Kidney (tissue), 14 donors: ENCODE results near the gene NLRP14. TPM values are rescaled to one million over a fixed set of nuclear protein-coding genes. Genes with fewer than 3 reads are reported as not detected.

Experiments used
- DNase-seq, 5 donors: peaks; one replicate each; pipeline ENCODE4 v3.0.0-alpha.2; 2013 to 2020
- FAIRE-seq: peaks from 2 replicates; lab custom pipeline; 2012; peaks lifted over from hg19 to GRCh38; lab: Jason Lieb, UNC
- H3K27ac ChIP-seq, 2 donors: one replicate each; pipeline ENCODE4 v1.7.0; 2013; ENCODE audit warnings: low read depth in 2 of 2, low read length in 2 of 2, inconsistent platforms in 1 of 2
- H3K27me3 ChIP-seq: one replicate; pipeline ENCODE4 v1.7.1; 2013; ENCODE audit warnings: low read length, inconsistent platforms; ENCODE audit not compliant: control insufficient read depth, insufficient read depth
- H3K36me3 ChIP-seq, 3 donors: one replicate each; pipeline versions ENCODE4 v1.7.0 to v1.7.1; 2013; ENCODE audit warnings: low read length in 3 of 3, control low read depth in 1 of 3, inconsistent platforms in 1 of 3; ENCODE audit not compliant: insufficient read depth in 3 of 3, control insufficient read depth in 2 of 3
- H3K4me1 ChIP-seq, 3 donors: one replicate each; pipeline versions ENCODE4 v1.7.0 to v1.7.1; 2013; ENCODE audit warnings: low read length in 3 of 3, inconsistent platforms in 1 of 3, low read depth in 1 of 3; ENCODE audit not compliant: control insufficient read depth in 2 of 3, insufficient read depth in 2 of 3
- H3K4me3 ChIP-seq, 3 donors: one replicate each; pipeline versions ENCODE4 v1.7.0 to v1.8.1; 2013; ENCODE audit warnings: low read length in 3 of 3, control low read depth in 1 of 3, inconsistent platforms in 1 of 3
- H3K9ac ChIP-seq, 3 donors: one replicate each; pipeline versions ENCODE4 v1.7.0 to v1.7.1; 2013; ENCODE audit warnings: low read length in 3 of 3, control low read depth in 1 of 3, inconsistent platforms in 1 of 3
- H3K9me3 ChIP-seq, 3 donors: one replicate each; pipeline versions ENCODE4 v1.7.0 to v1.7.1; 2013; ENCODE audit warnings: low read length in 3 of 3, control low read depth in 1 of 3, inconsistent platforms in 1 of 3; ENCODE audit not compliant: control insufficient read depth in 2 of 3, insufficient read depth in 1 of 3
- CTCF ChIP-seq: IDR thresholded peaks from 3 replicates; pipeline ENCODE4 v1.5.1; 2012; ENCODE audit warnings: mild to moderate bottlenecking, moderate library complexity, borderline replicate concordance; ENCODE audit not compliant: insufficient read depth; ENCODE audit errors: extremely low read depth
- intact Hi-C: fragments of 100-400 bp; cut with DNase I; formaldehyde crosslinking; loops from one replicate; pipeline ENCODE4 v1.11.1; 2022
- polyA plus RNA-seq: library from polyadenylated mRNA; stranded (reverse); fragments of 350-450 nt; fragmentation: Illumina TruSeq; extraction: RNeasy Lipid Tissue Mini Kit (QIAGEN cat#74804); gene quantifications from one replicate; pipeline ENCODE4 v1.2.3, GENCODE V29; 2014; ENCODE audit warnings: low read depth, low replicate concordance; ENCODE audit not compliant: insufficient read depth
- total RNA-seq: library from RNA; stranded (reverse); fragmentation: NEBNext Ultra II Directional; extraction: Animal tissue kit (Norgen Biotek cat#: 25700); gene quantifications from one replicate; pipeline ENCODE4 v1.2.1, GENCODE V29; 2021
- donor health status: control.
- donor health status: control.
- donor health status: control.
- donor health status: control.
- donor health status: control.
- donor health status: DM: yes; HTN: yes; CAD: no.
- donor health status: Normal renal cell carcinoma (clear cell type).

NLRP14 gene
- total and polyA plus RNA-seq, 2 donors from 2014 or later, result 0.28 to 0.47 TPM

GRCh38 chr11:7116370-7116769, 96.1 kb downstream of the NLRP14 start:
- H3K4me1 ChIP-seq, result no peaks in the 10 kb centered on the region
- no peaks in the 10 kb centered on the region for H3K27me3 ChIP-seq
- no peaks in the 10 kb centered on the region for H3K9me3 ChIP-seq
- FAIRE-seq (peak; percentile 92), DNase-seq (no peak)
- no peak for TF ChIP-seq CTCF
- no peaks in the 10 kb centered on the region for H3K36me3 ChIP-seq
- H3K27ac ChIP-seq, result no peak overlapping the region
- intact Hi-C loops, result no loop called here
- H3K4me3 ChIP-seq, result no peak overlapping the region
- H3K9ac ChIP-seq, result no peak overlapping the region

Other genes starting within 250 kb of the NLRP14 start
- 0.19 TPM for gene OR2AG2, start 248.5 kb upstream of the NLRP14 start, total RNA-seq
- not detected for gene OR2AG2, start 248.5 kb upstream of the NLRP14 start, polyA plus RNA-seq
- gene OR2AG1, start 237.5 kb upstream of the NLRP14 start, total RNA-seq, result not detected
- gene OR2AG1, start 237.5 kb upstream of the NLRP14 start, polyA plus RNA-seq, result not detected
- 0.25 TPM for gene OR6A2, start 220.8 kb upstream of the NLRP14 start, total RNA-seq
- not detected for gene OR6A2, start 220.8 kb upstream of the NLRP14 start, polyA plus RNA-seq
- gene OR10A5, start 174.8 kb upstream of the NLRP14 start, total RNA-seq, result not detected
- gene OR10A5, start 174.8 kb upstream of the NLRP14 start, polyA plus RNA-seq, result not detected
- gene OR10A2, start 157.4 kb upstream of the NLRP14 start, total RNA-seq, result not detected
- gene OR10A2, start 157.4 kb upstream of the NLRP14 start, polyA plus RNA-seq, result not detected
- gene OR10A4, start 143.9 kb upstream of the NLRP14 start, total RNA-seq, result not detected
- gene OR10A4, start 143.9 kb upstream of the NLRP14 start, polyA plus RNA-seq, result not detected
- 0.60 TPM for gene OR2D2, start 128.0 kb upstream of the NLRP14 start, total RNA-seq
- not detected for gene OR2D2, start 128.0 kb upstream of the NLRP14 start, polyA plus RNA-seq
- gene OR2D3, start 99.5 kb upstream of the NLRP14 start, total RNA-seq, result not detected
- gene OR2D3, start 99.5 kb upstream of the NLRP14 start, polyA plus RNA-seq, result not detected
- gene ZNF215, start 94.1 kb upstream of the NLRP14 start, total RNA-seq, result 6.4 TPM
- 0.56 TPM for gene ZNF215, start 94.1 kb upstream of the NLRP14 start, polyA plus RNA-seq
- gene ZNF214, start 133 bp upstream of the NLRP14 start, total RNA-seq, result 5.9 TPM
- 3.2 TPM for gene ZNF214, start 133 bp upstream of the NLRP14 start, polyA plus RNA-seq
- gene RBMXL2, start 68.5 kb downstream of the NLRP14 start, total RNA-seq, result 0.13 TPM
- gene RBMXL2, start 68.5 kb downstream of the NLRP14 start, polyA plus RNA-seq, result not detected
- 1.5 TPM for gene SYT9, start 231.4 kb downstream of the NLRP14 start, total RNA-seq
- 2.7 TPM for gene SYT9, start 231.4 kb downstream of the NLRP14 start, polyA plus RNA-seq